ENCODE measurements around the gene WDR91.

WDR91 gene

GRCh38 chr7:135211179-135211945 lies at the start of gene WDR91:
Gene WDR91, minus strand, starts transcription at chr7:135211526. Its CDS starts 24 bp downstream, at chr7:135211502.
- TF ChIP-seq POLR2A (IDR thresholded peaks at IDR 0.05; ENCODE audit: extremely low read depth, insufficient read length) = peak; percentile 77
- TF ChIP-seq MYC (IDR thresholded peaks at IDR 0.05; ENCODE audit: low read depth, low read length) = no peak
- TF ChIP-seq, protein P1, sequence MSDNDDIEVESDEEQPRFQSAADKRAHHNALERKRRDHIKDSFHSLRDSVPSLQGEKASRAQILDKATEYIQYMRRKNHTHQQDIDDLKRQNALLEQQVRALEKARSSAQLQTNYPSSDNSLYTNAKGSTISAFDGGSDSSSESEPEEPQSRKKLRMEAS (IDR thresholded peaks at IDR 0.05; ENCODE audit: low read depth, low read length) = peak; percentile 23; the same call in 1 of the 2 replicates
- H3K4me3 ChIP-seq (ENCODE audit: low read depth, low read length) = peak within 1 kb of the TSS; percentile 85
- DNase-seq (ENCODE audit: low read depth) = peak; percentile 96

DNA sequence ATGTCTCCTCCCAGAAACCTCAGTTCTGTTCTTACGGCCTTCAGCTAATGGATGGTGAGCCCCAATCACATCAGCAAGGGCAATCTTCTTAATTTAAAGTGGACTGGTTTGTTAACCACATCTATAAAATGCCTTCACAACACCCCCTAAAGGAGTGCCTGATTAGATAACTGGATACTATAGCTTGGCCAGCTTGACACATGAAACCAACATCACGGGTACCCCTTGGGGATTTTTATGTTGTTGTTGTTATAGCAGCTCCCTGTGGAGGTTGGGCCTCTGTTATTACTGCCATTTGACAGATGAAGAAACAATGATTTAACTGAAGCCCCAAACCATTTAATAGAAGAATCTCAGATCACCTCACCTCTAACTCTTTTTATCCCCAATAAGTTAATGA lies 49.1 kb upstream of the WDR91 start:
- DNase-seq (ENCODE audit: low read depth) = no peak
- TF ChIP-seq, protein P2, sequence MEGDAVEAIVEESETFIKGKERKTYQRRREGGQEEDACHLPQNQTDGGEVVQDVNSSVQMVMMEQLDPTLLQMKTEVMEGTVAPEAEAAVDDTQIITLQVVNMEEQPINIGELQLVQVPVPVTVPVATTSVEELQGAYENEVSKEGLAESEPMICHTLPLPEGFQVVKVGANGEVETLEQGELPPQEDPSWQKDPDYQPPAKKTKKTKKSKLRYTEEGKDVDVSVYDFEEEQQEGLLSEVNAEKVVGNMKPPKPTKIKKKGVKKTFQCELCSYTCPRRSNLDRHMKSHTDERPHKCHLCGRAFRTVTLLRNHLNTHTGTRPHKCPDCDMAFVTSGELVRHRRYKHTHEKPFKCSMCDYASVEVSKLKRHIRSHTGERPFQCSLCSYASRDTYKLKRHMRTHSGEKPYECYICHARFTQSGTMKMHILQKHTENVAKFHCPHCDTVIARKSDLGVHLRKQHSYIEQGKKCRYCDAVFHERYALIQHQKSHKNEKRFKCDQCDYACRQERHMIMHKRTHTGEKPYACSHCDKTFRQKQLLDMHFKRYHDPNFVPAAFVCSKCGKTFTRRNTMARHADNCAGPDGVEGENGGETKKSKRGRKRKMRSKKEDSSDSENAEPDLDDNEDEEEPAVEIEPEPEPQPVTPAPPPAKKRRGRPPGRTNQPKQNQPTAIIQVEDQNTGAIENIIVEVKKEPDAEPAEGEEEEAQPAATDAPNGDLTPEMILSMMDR (IDR thresholded peaks at IDR 0.05; ENCODE audit: low read depth, low read length) = no peak
- TF ChIP-seq POLR2A (IDR thresholded peaks at IDR 0.05; ENCODE audit: extremely low read depth, insufficient read length) = no peak
- TF ChIP-seq MYC (IDR thresholded peaks at IDR 0.05; ENCODE audit: low read depth, low read length) = no peak
- TF ChIP-seq, protein P1 (IDR thresholded peaks at IDR 0.05; ENCODE audit: low read depth, low read length) = no peak
- no peak overlapping the region for H3K4me3 ChIP-seq (ENCODE audit: low read depth, low read length)

GRCh38 chr7:135259702-135260101 lies 48.4 kb upstream of the WDR91 start:
- TF ChIP-seq MYC (IDR thresholded peaks at IDR 0.05; ENCODE audit: low read depth, low read length) (no peak), POLR2A (IDR thresholded peaks at IDR 0.05; ENCODE audit: extremely low read depth, insufficient read length) (no peak)
- TF ChIP-seq, protein P2 (IDR thresholded peaks at IDR 0.05; ENCODE audit: low read depth, low read length) = no peak
- TF ChIP-seq, protein P1 (IDR thresholded peaks at IDR 0.05; ENCODE audit: low read depth, low read length) = no peak
- DNase-seq (ENCODE audit: low read depth) = no peak
- no peak overlapping the region for H3K4me3 ChIP-seq (ENCODE audit: low read depth, low read length)

GRCh38 chr7:135258585-135258984 lies 47.3 kb upstream of the WDR91 start:
- DNase-seq (ENCODE audit: low read depth) = no peak
- TF ChIP-seq, protein P1 (IDR thresholded peaks at IDR 0.05; ENCODE audit: low read depth, low read length) = no peak
- TF ChIP-seq POLR2A (IDR thresholded peaks at IDR 0.05; ENCODE audit: extremely low read depth, insufficient read length) (no peak), MYC (IDR thresholded peaks at IDR 0.05; ENCODE audit: low read depth, low read length) (no peak)
- TF ChIP-seq, protein P2 (IDR thresholded peaks at IDR 0.05; ENCODE audit: low read depth, low read length) = no peak

DNA sequence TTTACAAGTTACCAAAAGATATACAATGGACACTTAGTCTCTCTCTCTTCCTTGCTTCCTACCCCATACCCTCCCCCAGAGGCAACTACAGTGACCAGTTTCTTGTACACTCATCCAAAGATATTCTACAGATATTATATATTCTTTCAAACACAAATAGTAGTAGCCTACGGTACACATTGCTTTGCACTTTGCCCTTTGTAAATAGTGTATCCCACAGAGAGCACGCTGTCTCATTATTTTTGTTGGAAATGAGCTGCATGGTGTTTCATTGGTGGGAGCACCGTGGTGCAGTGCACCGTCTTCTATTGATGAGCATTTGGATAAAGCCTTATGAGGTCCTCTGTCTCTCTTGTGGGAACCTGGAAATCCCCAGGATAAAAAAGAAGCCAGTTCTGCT lies 46.5 kb upstream of the WDR91 start:
- H3K4me3 ChIP-seq (ENCODE audit: low read depth, low read length) = no peak overlapping the region
- no peak for DNase-seq (ENCODE audit: low read depth)
- TF ChIP-seq, protein P1 (IDR thresholded peaks at IDR 0.05; ENCODE audit: low read depth, low read length) = no peak
- no peak for TF ChIP-seq POLR2A (IDR thresholded peaks at IDR 0.05; ENCODE audit: extremely low read depth, insufficient read length)
- no peak for TF ChIP-seq MYC (IDR thresholded peaks at IDR 0.05; ENCODE audit: low read depth, low read length)
- TF ChIP-seq, protein P2 (IDR thresholded peaks at IDR 0.05; ENCODE audit: low read depth, low read length) = no peak

More at GRCh38 chr7:135258585-135258984, 47.3 kb upstream of the WDR91 start:
- H3K4me3 ChIP-seq (ENCODE audit: low read depth, low read length) = no peak overlapping the region

Data from NB4 (cell line).